Body of pancreas (tissue), 4 donors: ENCODE data around the gene PRDM16.

Experiments used
- CTCF ChIP-seq, 7 experiments: fragments of 450-650 bp in 4 of 7; fragments of 200-600 bp in 3 of 7; sonication (generic) in 3 of 7; IDR thresholded peaks; one replicate each; pipeline ENCODE4 v1.5.1; 2016 to 2019; ENCODE audit warnings: antibody characterized with exemption in 7 of 7
- POLR2A ChIP-seq, 3 donors: fragments of 450-650 bp; IDR thresholded peaks; one replicate each; pipeline ENCODE4 v1.6.1; 2016; ENCODE audit warnings: antibody characterized with exemption in 3 of 3, mild to moderate bottlenecking in 2 of 3

- TF ChIP-seq CTCF (IDR thresholded peaks at IDR 0.05) = no peak
- no peak for TF ChIP-seq POLR2A (IDR thresholded peaks at IDR 0.05)
These were observed 26.1 kb downstream of the PRDM16 start for GRCh38 chr1:3094863-3095780.
